T-helper 1 cell (primary cell): ENCODE measurements around the gene FCGR2B.
"Not testable (repeated sequence)": the region's sequence is repeated elsewhere in the genome, so short reads cannot be mapped to it uniquely, and the experiment has no call there.

ENCODE experiments used
- DNase-seq, 5 donors: peaks; one replicate each; pipeline ENCODE4 v3.0.0-alpha.2; 2012 to 2020

Gene FCGR2B

GRCh38 chr1:161706482-161707347 is 43.8 kb downstream of the FCGR2B start, which contains the start of gene FCRLA:
Gene FCRLA, plus strand, starts transcription at chr1:161707229. Its CDS starts 36 bp downstream, at chr1:161707265.
- DNase-seq: no peak

GRCh38 chr1:161707503-161707902 is 44.6 kb downstream of the FCGR2B start:
- DNase-seq: no peak

- no peak for DNase-seq
Observed at GRCh38 chr1:161709373-161709772, 46.4 kb downstream of the FCGR2B start.

DNA sequence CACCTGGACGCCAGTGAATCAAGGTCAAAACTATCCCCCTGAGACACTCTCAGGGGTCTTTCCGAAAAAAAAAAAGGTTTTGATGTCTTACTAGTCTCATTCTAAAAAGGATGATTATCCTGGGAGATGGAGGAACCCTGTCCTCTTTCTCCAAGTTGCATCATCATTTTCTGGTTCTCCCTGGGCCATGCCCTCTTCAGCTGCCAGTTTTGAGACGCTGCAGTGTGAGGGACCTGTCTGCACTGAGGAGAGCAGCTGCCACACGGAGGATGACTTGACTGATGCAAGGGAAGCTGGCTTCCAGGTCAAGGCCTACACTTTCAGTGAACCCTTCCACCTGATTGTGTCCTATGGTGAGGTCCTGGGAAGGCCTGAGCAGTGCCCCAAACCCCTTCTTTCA is 47.6 kb downstream of the FCGR2B start:
- DNase-seq: no peak

DNA sequence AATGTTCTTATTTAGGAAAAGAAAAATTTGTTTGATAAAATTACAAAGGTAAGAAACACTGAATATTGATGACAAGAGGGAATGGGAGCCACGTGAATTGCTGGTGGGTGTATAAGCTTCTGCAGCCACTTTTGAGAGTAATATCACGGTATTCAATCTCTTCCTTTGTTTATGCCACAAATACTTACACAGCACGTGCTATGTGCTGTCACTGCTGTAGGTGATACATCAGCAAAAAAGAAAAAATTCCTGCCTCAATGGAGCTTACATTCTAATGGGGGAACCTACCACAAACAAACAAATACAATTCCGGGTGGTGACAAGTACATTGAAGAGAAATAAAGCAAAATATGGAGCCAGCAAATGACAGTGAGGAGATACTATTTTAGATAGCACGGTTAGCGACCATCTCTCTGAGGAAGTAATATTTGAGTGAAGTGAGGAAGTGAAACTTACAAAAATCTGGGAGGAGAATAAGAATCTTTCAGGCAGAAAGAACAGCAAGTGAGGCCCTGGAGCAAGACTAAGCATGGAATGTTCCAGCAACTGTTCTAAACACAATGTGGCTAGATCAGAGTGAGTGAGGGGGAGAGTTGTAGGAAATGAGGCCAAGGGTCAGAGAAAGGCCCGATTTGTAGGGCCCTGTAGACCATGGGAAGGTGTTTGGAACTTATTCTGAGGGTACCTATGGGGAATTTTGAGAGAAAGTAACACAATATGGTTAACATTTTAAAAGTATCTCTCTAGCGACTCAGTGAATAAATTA is 55.8 kb downstream of the FCGR2B start:
- no peak for DNase-seq

DNA sequence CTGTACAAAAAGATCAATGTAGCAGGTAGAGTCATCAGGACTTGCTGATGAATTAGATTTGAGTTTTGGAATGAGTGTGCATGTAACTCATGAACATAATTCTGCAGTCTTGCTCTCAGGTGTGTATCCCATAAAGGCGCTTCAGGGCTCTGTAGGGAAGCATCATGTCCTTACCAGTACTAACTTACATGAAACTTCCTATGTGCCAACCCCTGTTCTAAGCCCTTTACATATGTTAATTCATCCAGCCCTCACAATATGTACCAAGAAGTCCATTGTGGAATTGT is 56.3 kb downstream of the FCGR2B start:
- no peak for DNase-seq

- no peak for DNase-seq
Observed at GRCh38 chr1:161720422-161720821, 57.5 kb downstream of the FCGR2B start.

- DNase-seq: no peak
Observed at GRCh38 chr1:161720956-161721737, 58.2 kb downstream of the FCGR2B start, which contains the start of gene FCRLB. Gene FCRLB, plus strand, starts transcription at chr1:161721544. Its CDS starts 1,129 bp downstream, at chr1:161722673.

DNA sequence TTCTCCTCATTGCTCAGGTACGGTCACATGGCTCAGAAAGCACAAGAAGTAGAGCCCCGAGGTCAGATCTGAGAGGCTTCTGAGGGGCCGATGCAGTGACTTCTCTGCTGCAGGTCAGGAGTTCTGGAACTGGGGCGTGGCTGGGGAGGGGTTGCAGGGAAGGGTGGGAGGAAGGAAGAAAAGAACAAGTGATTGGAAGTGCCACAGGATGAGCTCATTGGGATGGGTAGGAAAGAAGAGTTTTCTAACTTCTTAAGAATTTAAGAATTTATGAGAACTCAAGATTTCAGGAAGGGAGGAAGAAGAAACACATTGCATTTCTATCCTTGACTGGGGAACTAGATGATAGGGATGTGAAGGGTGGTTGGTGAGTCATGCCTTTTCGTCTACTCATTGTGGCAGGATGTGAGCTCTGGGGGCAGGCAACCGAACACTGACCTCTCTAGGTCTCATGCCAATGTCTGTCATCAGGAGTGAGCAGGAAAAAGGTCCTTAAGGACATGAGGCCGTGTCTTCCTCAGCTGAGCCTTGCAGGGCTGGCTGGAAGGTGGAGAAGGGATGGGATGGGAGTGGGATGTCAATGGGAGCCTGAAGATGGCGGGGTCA is 58.9 kb downstream of the FCGR2B start:
- DNase-seq: no peak

GRCh38 chr1:161722406-161722805 is 59.5 kb downstream of the FCGR2B start:
- DNase-seq: no peak

GRCh38 chr1:161723459-161724141 is 60.7 kb downstream of the FCGR2B start:
- DNase-seq: no peak

DNA sequence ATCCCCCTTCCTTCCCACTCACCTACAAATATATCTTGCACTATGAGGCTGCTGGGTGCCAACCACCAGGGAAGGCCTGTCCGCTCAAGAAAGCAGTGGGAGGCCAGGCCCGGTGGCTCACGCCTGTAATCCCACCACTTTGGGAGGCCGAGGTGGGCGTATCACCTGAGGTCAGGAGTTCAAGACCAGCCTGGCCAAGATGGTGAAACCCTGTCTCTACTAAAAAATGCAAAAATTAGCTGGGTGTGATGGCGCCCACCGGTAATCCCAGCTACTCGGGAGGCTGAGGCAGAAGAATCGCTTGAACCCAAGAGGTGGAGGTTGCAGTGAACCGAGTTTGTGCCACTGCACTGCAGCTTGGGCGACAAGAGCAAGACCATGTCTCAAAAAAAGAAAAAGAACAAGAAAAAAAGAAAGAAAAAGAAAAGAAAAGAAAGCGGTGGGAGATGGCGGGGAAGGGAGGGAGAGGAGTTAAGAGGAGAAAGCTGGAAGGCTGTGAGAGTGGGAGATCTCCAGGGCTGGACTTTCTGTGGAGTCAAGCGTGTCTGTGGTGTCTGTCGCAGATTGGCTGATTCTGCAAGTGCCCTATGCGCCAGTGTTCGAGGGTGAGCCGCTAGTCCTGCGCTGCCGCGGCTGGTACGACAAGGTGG is 62.4 kb downstream of the FCGR2B start:
- DNase-seq: not testable (repeated sequence)

- DNase-seq: peak; percentile 4 to 34 (median 11)
Observed at GRCh38 chr1:161725908-161726472, 63.0 kb downstream of the FCGR2B start.

DNA sequence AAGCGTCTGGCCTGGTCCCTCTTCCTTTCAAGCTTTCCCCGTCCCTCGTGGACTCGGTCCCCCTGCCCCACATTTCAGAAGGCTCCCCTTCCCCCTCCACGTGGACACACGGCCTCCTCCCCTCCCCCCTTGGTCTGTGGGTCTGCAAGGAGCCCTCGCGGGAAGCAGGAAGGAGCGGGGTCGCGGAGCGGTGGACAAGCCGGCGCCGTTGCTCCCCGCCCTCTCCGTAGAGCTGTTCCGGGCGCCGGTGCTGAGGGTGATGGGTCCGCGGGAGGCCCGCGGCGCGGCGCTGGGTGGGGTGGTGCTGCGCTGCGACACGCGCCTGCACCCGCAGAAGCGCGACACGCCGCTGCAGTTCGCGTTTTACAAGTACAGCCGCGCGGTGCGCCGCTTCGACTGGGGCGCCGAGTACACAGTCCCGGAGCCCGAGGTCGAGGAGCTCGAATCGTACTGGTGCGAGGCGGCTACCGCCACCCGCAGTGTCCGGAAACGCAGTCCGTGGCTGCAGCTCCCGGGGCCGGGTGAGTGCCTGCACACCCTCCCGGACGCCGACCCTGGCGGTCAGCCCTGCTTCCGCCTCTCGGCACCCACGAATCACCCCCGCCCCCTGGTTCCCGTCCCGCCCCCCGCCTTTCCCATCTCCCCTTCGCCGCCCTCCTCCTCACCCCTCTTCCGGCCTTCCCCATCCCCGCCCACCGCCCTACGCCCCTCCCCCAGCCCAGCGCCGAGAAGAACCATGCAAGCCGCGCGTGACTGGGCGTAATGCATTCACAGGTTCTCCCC is 63.7 kb downstream of the FCGR2B start:
- DNase-seq: peak; percentile 55 to 64 (median 62)

DNA sequence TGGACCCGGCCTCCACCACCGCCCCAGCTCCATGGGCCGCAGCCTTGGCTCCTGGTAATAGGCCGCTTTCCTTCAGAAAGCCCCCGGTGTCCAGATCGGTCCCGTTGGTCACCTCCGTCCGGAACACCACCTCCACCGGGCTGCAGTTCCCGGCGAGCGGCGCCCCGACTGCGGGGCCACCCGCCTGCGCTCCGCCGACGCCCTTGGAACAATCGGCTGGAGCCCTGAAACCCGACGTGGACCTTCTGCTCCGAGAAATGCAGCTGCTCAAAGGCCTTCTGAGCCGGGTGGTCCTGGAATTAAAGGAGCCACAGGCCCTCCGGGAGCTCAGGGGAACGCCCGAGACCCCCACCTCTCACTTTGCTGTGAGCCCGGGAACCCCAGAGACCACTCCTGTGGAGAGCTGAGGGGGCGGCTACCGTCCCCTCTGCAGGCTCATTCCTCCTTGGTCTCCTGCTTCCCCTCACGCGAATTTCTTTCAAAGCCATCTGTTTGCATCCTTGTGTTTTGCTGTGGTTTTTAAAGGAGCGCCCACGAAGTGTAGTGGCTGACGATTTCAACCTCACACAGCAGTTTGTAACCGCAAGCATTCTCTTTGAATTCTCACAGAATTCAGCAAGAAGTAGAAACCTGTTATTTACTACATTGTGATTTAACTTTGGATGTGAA is 64.4 kb downstream of the FCGR2B start:
- peak in 4 of 5 donors; percentile 10 to 59 (median 24) for DNase-seq
